ENCODE measurements around the gene WFDC8. TPM values are rescaled to one million over a fixed set of nuclear protein-coding genes. Genes with fewer than 3 reads are reported as not detected.

Gene WFDC8
- total RNA-seq, 1 donor from 2014 or later, result not detected

- DNase-seq (no peak), ATAC-seq (ENCODE audit: poor library complexity) (no peak)
- intact Hi-C loops (cut with DNase I), result no loop called here
These were observed 72.7 kb downstream of the WFDC8 start for GRCh38 chr20:45506398-45506797.

GRCh38 chr20:45503403-45503802 lies 75.7 kb downstream of the WFDC8 start:
- no peak for DNase-seq
- intact Hi-C loops (cut with DNase I), result no loop called here
- no peak for ATAC-seq (ENCODE audit: poor library complexity)

GRCh38 chr20:45502561-45502960 lies 76.5 kb downstream of the WFDC8 start:
- intact Hi-C loops (cut with DNase I), result no loop called here
- DNase-seq (no peak), ATAC-seq (ENCODE audit: poor library complexity) (no peak)

Other genes with a start within 250 kb of the WFDC8 start
- gene SDC4, start 230.9 kb downstream of the WFDC8 start, total RNA-seq, result 80.7 TPM
- 25.3 TPM for gene SYS1, start 216.1 kb downstream of the WFDC8 start, total RNA-seq
- 1.2 TPM for gene TP53TG5, start 201.0 kb downstream of the WFDC8 start, total RNA-seq
- 350 TPM for gene DBNDD2, start 171.0 kb downstream of the WFDC8 start, total RNA-seq
- gene PIGT, start 163.1 kb downstream of the WFDC8 start, total RNA-seq, result 113 TPM
- 1.0 TPM for gene WFDC2, start 109.5 kb downstream of the WFDC8 start, total RNA-seq
- not detected for gene SPINT3, start 63.7 kb downstream of the WFDC8 start, total RNA-seq
- not detected for gene WFDC6, start 39.8 kb downstream of the WFDC8 start, total RNA-seq
- gene EPPIN, start 31.9 kb downstream of the WFDC8 start, total RNA-seq, result not detected
- gene WFDC10A, start 50.5 kb upstream of the WFDC8 start, total RNA-seq, result not detected
- not detected for gene WFDC9, start 52.0 kb upstream of the WFDC8 start, total RNA-seq
- not detected for gene WFDC11, start 91.0 kb upstream of the WFDC8 start, total RNA-seq
- gene WFDC13, start 122.8 kb upstream of the WFDC8 start, total RNA-seq, result not detected
- not detected for gene WFDC10B, start 125.7 kb upstream of the WFDC8 start, total RNA-seq
- gene SPINT4, start 143.1 kb upstream of the WFDC8 start, total RNA-seq, result not detected
- gene WFDC3, start 212.6 kb upstream of the WFDC8 start, total RNA-seq, result 0.54 TPM
- 14.5 TPM for gene DNTTIP1, start 212.7 kb upstream of the WFDC8 start, total RNA-seq
- 1.1 TPM for gene UBE2C, start 233.4 kb upstream of the WFDC8 start, total RNA-seq
- gene TNNC2, start 248.0 kb upstream of the WFDC8 start, total RNA-seq, result 0.43 TPM

Data from Right ventricle myocardium superior (tissue), 1 donor.